Measurements from ENCODE around the gene UBAP1.
A peak's percentile ranks its signal among the peaks of the same experiment; 100 is the strongest.

Gene UBAP1

DNA sequence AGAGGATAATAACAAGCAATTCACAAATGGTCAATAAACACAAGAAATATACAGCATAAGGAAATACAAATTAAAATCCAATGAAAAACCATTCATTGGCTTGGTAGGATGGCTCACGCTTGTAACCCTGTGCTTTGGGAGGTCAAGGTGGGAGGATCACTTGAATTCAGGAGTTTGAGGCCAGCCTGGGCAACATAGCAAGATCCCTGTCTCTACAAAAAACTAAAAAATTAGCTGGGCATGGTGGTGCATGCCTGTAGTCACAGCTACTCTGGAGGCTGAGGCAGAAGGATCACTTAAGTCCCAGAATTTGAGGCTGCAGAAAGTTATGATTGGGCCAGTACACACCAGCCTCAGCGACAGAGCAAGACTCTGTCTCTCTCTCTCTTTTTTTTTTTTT is 20.9 kb upstream of the UBAP1 start:
- TF ChIP-seq EP300 (IDR thresholded peaks at IDR 0.05; ENCODE audit: borderline replicate concordance) (no peak), TCF12 (IDR thresholded peaks at IDR 0.05; ENCODE audit: low read depth) (no peak)

DNA sequence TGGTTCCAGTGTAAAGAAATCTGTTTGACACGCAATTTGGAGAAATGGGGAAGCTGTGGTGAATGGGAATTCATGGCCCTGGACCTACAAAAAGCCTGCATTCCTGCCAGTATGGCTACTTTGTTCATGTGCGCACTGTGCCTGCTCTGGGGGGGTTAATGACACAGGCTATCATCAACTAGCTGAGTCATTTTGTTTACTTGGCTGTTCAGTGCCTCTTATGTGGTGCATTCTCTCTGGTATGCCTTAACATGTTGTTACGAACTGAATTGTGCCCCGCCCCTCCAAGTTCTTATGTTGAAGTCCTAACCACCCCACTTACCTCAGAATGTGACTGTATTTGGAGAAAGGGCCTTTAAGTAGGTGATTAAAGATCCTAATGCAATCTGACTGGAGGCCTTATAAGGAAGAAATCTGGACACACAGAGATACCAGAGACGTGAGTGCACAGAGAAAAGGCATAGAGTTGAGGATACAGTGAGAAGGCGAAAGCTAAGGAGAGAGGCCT is 20.4 kb upstream of the UBAP1 start:
- no peak for TF ChIP-seq EGR1 (IDR thresholded peaks at IDR 0.05)
- TF ChIP-seq, protein P1, sequence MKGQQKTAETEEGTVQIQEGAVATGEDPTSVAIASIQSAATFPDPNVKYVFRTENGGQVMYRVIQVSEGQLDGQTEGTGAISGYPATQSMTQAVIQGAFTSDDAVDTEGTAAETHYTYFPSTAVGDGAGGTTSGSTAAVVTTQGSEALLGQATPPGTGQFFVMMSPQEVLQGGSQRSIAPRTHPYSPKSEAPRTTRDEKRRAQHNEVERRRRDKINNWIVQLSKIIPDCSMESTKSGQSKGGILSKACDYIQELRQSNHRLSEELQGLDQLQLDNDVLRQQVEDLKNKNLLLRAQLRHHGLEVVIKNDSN (IDR thresholded peaks at IDR 0.05) = no peak
- no peak for TF ChIP-seq RAD21 (IDR thresholded peaks at IDR 0.05; ENCODE audit: low read depth)
- TF ChIP-seq YY1 (IDR thresholded peaks at IDR 0.05; ENCODE audit: low read depth) = no peak
- no peak for TF ChIP-seq ZBTB7A (IDR thresholded peaks at IDR 0.05; ENCODE audit: low read depth)
- TF ChIP-seq, protein P2, sequence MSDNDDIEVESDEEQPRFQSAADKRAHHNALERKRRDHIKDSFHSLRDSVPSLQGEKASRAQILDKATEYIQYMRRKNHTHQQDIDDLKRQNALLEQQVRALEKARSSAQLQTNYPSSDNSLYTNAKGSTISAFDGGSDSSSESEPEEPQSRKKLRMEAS (IDR thresholded peaks at IDR 0.05) = no peak
- TF ChIP-seq CEBPB (IDR thresholded peaks at IDR 0.05) = no peak
- TF ChIP-seq NFIC (IDR thresholded peaks at IDR 0.05) = no peak
- TF ChIP-seq TCF12 (IDR thresholded peaks at IDR 0.05; ENCODE audit: low read depth) = no peak
- no peak for TF ChIP-seq CREB1 (IDR thresholded peaks at IDR 0.05; ENCODE audit: low read depth)
- TF ChIP-seq, protein P3, sequence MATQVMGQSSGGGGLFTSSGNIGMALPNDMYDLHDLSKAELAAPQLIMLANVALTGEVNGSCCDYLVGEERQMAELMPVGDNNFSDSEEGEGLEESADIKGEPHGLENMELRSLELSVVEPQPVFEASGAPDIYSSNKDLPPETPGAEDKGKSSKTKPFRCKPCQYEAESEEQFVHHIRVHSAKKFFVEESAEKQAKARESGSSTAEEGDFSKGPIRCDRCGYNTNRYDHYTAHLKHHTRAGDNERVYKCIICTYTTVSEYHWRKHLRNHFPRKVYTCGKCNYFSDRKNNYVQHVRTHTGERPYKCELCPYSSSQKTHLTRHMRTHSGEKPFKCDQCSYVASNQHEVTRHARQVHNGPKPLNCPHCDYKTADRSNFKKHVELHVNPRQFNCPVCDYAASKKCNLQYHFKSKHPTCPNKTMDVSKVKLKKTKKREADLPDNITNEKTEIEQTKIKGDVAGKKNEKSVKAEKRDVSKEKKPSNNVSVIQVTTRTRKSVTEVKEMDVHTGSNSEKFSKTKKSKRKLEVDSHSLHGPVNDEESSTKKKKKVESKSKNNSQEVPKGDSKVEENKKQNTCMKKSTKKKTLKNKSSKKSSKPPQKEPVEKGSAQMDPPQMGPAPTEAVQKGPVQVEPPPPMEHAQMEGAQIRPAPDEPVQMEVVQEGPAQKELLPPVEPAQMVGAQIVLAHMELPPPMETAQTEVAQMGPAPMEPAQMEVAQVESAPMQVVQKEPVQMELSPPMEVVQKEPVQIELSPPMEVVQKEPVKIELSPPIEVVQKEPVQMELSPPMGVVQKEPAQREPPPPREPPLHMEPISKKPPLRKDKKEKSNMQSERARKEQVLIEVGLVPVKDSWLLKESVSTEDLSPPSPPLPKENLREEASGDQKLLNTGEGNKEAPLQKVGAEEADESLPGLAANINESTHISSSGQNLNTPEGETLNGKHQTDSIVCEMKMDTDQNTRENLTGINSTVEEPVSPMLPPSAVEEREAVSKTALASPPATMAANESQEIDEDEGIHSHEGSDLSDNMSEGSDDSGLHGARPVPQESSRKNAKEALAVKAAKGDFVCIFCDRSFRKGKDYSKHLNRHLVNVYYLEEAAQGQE (IDR thresholded peaks at IDR 0.05; ENCODE audit: low read depth) = no peak
- no peak for TF ChIP-seq TEAD4 (IDR thresholded peaks at IDR 0.05)

DNA sequence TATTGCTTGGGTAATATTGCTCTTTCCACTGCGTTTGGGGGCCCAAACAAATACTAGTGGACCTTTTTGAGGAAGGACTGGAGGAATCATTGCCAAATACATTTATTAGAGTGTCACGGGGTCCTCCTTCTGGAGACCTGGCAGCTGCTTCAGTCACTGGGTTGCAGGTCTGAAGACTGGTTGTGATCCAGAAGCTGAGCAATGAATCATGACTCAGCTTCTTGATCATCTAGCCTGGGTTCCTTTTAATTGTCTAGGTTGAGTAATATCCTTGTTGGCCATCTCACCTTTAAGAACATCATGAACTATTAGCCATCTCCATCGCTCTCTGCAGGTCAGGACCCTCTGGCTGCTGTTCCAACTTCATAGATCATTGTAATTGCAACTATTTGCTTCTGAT is 15.4 kb upstream of the UBAP1 start:
- 0 out of 2 replicates have a peak, but pooled peaks have one; percentile 15 for TF ChIP-seq CEBPB (IDR thresholded peaks at IDR 0.05)
- no peak for TF ChIP-seq TCF12 (IDR thresholded peaks at IDR 0.05; ENCODE audit: low read depth)

DNA sequence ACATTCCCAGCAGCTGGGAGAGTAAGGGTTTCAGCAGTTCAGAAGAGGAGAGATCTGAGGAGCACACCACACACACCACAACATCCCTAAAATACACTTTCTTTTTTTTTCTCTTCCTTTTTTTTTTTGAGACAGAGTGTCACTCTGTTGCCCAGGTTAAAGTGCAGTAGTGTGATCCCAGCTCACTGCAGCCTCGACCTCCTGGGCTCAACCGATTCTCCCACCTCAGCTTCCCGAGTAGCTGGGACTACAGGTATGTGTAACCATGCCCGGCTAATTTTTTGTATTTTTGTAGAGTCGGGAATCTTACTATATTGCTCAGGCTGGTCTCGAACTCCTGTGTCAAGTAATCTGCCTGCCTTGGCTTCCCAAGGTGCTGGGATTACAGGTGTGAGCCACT is 9.7 kb upstream of the UBAP1 start:
- TF ChIP-seq NFIC (IDR thresholded peaks at IDR 0.05) (no peak), YY1 (IDR thresholded peaks at IDR 0.05; ENCODE audit: low read depth) (no peak), TAF1 (IDR thresholded peaks at IDR 0.05; ENCODE audit: low read depth) (no peak), TEAD4 (IDR thresholded peaks at IDR 0.05) (no peak), EP300 (IDR thresholded peaks at IDR 0.05; ENCODE audit: borderline replicate concordance) (no peak)
- TF ChIP-seq, protein P2 (IDR thresholded peaks at IDR 0.05) = no peak

DNA sequence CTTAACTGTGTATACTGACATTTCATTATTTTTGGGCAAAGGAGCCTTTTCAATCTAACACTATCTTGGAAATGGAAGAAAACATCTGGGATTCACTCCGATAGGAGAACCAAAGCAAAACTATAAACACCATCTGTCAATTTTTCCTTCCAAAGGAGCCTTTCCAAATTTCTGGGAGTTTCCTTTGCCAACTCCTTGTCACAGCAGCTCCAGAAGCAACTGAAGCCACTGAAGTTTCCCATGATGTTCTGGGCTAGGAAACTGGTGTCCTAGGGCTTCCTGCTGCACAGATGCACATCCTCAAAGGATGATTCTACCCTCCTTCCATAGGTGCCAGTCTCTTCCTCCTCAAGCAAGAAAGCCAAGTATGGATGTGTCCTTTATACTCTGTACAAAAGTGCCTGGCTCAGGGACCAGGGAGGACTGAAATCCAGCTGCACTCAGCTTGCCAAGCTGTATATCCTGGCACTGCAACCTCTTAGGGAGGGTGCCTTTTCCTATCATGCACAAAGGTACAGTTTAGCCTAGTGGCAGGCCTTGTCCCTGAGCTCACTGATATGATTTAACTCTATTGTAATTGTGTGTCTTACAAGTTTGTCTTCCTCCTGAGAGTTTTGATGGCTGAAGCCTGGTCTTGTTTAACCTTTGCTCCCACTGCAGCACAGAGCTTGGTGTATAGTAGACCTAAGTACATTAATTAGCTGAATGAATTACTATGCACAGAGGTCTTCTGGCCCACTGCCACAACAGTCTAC is 8.4 kb upstream of the UBAP1 start:
- TF ChIP-seq TCF12 (IDR thresholded peaks at IDR 0.05; ENCODE audit: low read depth) = no peak
- no peak for TF ChIP-seq YY1 (IDR thresholded peaks at IDR 0.05; ENCODE audit: low read depth)
- no peak for TF ChIP-seq RAD21 (IDR thresholded peaks at IDR 0.05; ENCODE audit: low read depth)
- no peak for TF ChIP-seq TAF1 (IDR thresholded peaks at IDR 0.05; ENCODE audit: low read depth)
- no peak for TF ChIP-seq NFIC (IDR thresholded peaks at IDR 0.05)
- TF ChIP-seq FOXM1 (IDR thresholded peaks at IDR 0.05; ENCODE audit: borderline replicate concordance, low read depth) = no peak
- no peak for TF ChIP-seq EP300 (IDR thresholded peaks at IDR 0.05; ENCODE audit: borderline replicate concordance)
- TF ChIP-seq CREB1 (IDR thresholded peaks at IDR 0.05; ENCODE audit: low read depth) = no peak
- TF ChIP-seq, protein P1 (IDR thresholded peaks at IDR 0.05) = no peak
- no peak for TF ChIP-seq ZBTB7A (IDR thresholded peaks at IDR 0.05; ENCODE audit: low read depth)
- TF ChIP-seq, protein P2 (IDR thresholded peaks at IDR 0.05) = no peak
- no peak for TF ChIP-seq TEAD4 (IDR thresholded peaks at IDR 0.05)
- no peak for TF ChIP-seq EGR1 (IDR thresholded peaks at IDR 0.05)

DNA sequence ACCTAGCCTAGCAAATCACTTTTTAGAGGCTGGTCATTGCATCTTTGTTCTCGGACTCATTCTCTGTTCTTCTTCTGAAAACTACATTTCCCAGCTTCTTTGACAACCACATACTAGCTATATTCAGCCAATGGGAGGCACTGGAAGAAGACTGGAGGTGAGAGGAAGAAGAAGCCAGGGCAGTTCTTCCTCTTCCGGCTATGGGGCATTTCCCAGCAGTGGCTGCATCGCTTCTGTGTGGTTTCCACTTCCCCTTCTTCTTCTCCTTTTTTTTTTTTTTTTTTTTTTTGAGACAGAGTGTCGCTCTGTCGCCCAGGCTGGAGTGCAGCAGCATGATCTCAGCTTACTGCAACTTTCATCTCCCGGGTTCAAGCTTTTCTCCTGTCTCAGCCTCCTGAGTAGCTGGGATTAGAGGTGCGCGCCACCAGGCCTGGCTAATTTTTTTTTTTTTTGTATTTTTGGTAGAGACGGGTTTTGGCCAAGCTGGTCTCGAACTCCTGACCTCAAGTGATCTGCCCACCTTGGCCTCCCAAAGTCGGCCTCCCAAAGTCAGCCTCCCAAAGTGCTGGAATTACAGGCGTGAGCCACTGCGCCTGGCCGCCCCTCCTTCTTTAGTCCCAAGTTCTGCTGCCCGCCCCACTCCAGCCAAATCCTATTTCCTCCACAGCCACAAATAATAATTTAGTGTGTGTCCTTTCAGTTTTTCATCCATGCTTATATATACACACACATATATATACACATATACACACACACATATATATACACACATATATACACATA is 6.9 kb upstream of the UBAP1 start:
- TF ChIP-seq YY1 (IDR thresholded peaks at IDR 0.05; ENCODE audit: low read depth) (no peak), FOXM1 (IDR thresholded peaks at IDR 0.05; ENCODE audit: borderline replicate concordance, low read depth) (no peak), EGR1 (IDR thresholded peaks at IDR 0.05) (no peak), ZBTB7A (IDR thresholded peaks at IDR 0.05; ENCODE audit: low read depth) (no peak), EP300 (IDR thresholded peaks at IDR 0.05; ENCODE audit: borderline replicate concordance) (no peak), CEBPB (IDR thresholded peaks at IDR 0.05) (no peak), CREB1 (IDR thresholded peaks at IDR 0.05; ENCODE audit: low read depth) (no peak), RAD21 (IDR thresholded peaks at IDR 0.05; ENCODE audit: low read depth) (no peak), TEAD4 (IDR thresholded peaks at IDR 0.05) (no peak), NFIC (IDR thresholded peaks at IDR 0.05) (no peak), TAF1 (IDR thresholded peaks at IDR 0.05; ENCODE audit: low read depth) (no peak), TCF12 (IDR thresholded peaks at IDR 0.05; ENCODE audit: low read depth) (no peak)
- TF ChIP-seq, protein P3 (IDR thresholded peaks at IDR 0.05; ENCODE audit: low read depth) = no peak
- TF ChIP-seq, protein P1 (IDR thresholded peaks at IDR 0.05) = no peak
- TF ChIP-seq, protein P2 (IDR thresholded peaks at IDR 0.05) = no peak

All from Ishikawa (cell line).